HG02798 (cell line): ENCODE data around the gene PRKCB.
"Not testable (repeated sequence)": the region's sequence is repeated elsewhere in the genome, so short reads cannot be mapped to it uniquely, and the experiment has no call there.

ENCODE experiments used
- ATAC-seq: cut with Tn5 transposase; IDR thresholded peaks from one replicate; pipeline ENCODE4 v1.9.1; 2021; ENCODE audit warnings: mild to moderate bottlenecking; ENCODE audit not compliant: unreplicated experiment, poor library complexity

Gene PRKCB

GRCh38 chr16:23900480-23901177 is 64.8 kb downstream of the PRKCB start:
- no peak for ATAC-seq

GRCh38 chr16:23901178-23902033 is 65.6 kb downstream of the PRKCB start:
- no peak for ATAC-seq

- no peak for ATAC-seq
These were observed 66.4 kb downstream of the PRKCB start for GRCh38 chr16:23902034-23902747.

- ATAC-seq: no peak
These were observed 67.1 kb downstream of the PRKCB start for GRCh38 chr16:23902748-23903414.

- ATAC-seq: no peak
These were observed 69.2 kb downstream of the PRKCB start for GRCh38 chr16:23905027-23905426.

- ATAC-seq: no peak
These were observed 71.7 kb downstream of the PRKCB start for GRCh38 chr16:23907457-23907902.

- no peak for ATAC-seq
These were observed 72.1 kb downstream of the PRKCB start for GRCh38 chr16:23907903-23908302.

GRCh38 chr16:23908790-23909189 is 73.0 kb downstream of the PRKCB start:
- no peak for ATAC-seq

GRCh38 chr16:23909792-23910418 is 74.1 kb downstream of the PRKCB start:
- ATAC-seq: no peak

- ATAC-seq: no peak
These were observed 79.3 kb downstream of the PRKCB start for GRCh38 chr16:23914946-23915530.

GRCh38 chr16:23916552-23916951 is 80.8 kb downstream of the PRKCB start:
- ATAC-seq: not testable (repeated sequence)

GRCh38 chr16:23917621-23918020 is 81.8 kb downstream of the PRKCB start:
- ATAC-seq: peak; percentile 44

GRCh38 chr16:23920446-23920845 is 84.7 kb downstream of the PRKCB start:
- no peak for ATAC-seq

GRCh38 chr16:23920899-23921298 is 85.1 kb downstream of the PRKCB start:
- no peak for ATAC-seq

GRCh38 chr16:23922406-23922805 is 86.6 kb downstream of the PRKCB start:
- ATAC-seq: no peak

GRCh38 chr16:23924128-23924527 is 88.3 kb downstream of the PRKCB start:
- ATAC-seq: no peak

- ATAC-seq: no peak
These were observed 92.0 kb downstream of the PRKCB start for GRCh38 chr16:23927796-23928195.

GRCh38 chr16:23929237-23929636 is 93.5 kb downstream of the PRKCB start:
- ATAC-seq: no peak

- ATAC-seq: no peak
These were observed 94.1 kb downstream of the PRKCB start for GRCh38 chr16:23929856-23930255.

- ATAC-seq: no peak
These were observed 95.0 kb downstream of the PRKCB start for GRCh38 chr16:23930791-23931190.
